Erythroblast (primary cell): ENCODE results near the gene KPNA2.

Experiments
- GATA1 ChIP-seq: IDR thresholded peaks from 2 replicates; pipeline ENCODE4 v1.6.1; 2011; ENCODE audit warnings: low read depth, mild to moderate bottlenecking, control low read depth, low read length, moderate library complexity
- POLR2A ChIP-seq: IDR thresholded peaks from 2 replicates; pipeline ENCODE4 v1.6.1; 2011; ENCODE audit warnings: mild to moderate bottlenecking, low read length

DNA sequence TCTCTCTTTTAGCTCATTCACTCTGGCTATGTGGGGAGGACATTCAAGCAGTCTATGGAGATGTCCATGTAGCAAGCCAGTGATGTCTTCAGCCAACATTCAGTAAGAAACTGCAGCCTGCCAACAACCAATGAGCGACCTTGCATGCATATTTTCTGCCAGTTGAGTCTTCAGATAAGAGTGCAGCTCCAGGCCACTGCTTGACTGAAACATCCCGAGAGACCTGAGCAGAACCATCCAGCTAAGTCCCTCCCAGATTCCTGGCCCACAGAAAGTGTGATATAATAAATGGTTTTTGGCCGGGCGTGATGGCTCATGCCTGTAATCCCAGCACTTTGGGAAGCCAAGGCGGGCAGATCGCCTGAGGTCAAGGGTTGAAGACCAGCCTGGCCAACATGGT lies 28.7 kb upstream of the KPNA2 start:
- TF ChIP-seq POLR2A (no peak), GATA1 (no peak)
